ENCODE measurements around the gene APLP2. TPM values are rescaled to one million over a fixed set of nuclear protein-coding genes. Genes with fewer than 3 reads are reported as not detected.

Gene APLP2
- total and polyA plus RNA-seq, 2 of the 13 experiments (the other 11 are each of a cell fraction or from before 2014, with no cell fraction given) = 315 to 594 TPM

DNA sequence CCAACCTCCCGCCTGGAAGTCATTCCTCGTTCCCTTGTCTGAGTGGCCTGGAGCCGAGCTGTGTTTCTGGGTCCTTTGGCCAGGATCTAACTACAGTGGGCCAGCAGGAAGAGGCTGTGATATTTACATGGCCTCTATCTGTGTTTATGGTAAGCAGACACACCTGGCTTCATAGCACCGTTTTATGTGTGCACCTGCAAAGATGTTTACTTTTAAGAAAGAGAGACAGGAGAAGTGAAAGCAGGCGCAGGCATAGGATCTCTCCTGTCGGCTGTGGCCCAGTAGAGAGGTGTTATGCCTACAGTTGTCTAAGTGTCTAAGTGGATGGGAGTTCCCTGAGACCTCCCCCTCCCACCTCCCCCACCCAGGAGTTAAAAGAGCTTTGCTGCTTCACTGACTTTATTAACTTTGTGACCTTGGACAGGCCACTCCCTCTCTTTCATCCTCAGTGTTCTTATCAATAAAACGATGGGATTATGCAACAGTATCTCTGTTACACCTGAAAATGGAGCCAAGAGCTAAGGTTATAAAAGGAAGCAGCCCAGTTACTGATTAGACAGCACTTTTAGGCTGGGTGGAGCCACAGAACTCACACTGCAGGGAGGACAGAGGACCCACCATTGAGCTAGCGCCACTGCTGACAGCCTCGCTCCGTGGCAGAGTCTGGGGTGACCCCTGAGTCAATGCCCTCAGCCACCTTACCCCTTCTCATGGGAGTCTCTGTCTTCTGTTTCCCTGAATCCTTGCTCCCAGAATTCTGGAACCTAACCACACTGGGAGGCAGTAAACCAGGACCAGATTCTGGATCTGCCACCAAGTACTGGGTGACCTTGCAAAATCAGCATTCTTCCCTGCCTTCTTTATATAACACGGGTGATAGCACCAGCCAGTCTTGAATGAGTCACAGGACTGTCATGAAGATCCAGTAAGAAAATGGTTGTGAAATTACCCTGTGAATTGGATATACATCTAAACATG, 111.9 kb downstream of the APLP2 start (continued):
- TF ChIP-seq, protein P1, sequence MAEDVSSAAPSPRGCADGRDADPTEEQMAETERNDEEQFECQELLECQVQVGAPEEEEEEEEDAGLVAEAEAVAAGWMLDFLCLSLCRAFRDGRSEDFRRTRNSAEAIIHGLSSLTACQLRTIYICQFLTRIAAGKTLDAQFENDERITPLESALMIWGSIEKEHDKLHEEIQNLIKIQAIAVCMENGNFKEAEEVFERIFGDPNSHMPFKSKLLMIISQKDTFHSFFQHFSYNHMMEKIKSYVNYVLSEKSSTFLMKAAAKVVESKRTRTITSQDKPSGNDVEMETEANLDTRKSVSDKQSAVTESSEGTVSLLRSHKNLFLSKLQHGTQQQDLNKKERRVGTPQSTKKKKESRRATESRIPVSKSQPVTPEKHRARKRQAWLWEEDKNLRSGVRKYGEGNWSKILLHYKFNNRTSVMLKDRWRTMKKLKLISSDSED (CRISPR knock-in tag; IDR thresholded peaks at IDR 0.05) = no peak
- TF ChIP-seq, protein P2, sequence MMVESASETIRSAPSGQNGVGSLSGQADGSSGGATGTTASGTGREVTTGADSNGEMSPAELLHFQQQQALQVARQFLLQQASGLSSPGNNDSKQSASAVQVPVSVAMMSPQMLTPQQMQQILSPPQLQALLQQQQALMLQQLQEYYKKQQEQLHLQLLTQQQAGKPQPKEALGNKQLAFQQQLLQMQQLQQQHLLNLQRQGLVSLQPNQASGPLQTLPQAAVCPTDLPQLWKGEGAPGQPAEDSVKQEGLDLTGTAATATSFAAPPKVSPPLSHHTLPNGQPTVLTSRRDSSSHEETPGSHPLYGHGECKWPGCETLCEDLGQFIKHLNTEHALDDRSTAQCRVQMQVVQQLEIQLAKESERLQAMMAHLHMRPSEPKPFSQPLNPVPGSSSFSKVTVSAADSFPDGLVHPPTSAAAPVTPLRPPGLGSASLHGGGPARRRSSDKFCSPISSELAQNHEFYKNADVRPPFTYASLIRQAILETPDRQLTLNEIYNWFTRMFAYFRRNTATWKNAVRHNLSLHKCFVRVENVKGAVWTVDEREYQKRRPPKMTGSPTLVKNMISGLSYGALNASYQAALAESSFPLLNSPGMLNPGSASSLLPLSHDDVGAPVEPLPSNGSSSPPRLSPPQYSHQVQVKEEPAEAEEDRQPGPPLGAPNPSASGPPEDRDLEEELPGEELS (CRISPR knock-in tag; IDR thresholded peaks at IDR 0.05) = peak; percentile 90
- TF ChIP-seq ZNF570 (CRISPR knock-in tag; IDR thresholded peaks at IDR 0.05; ENCODE audit: borderline replicate concordance) = no peak
- no peak for TF ChIP-seq ZKSCAN1 (IDR thresholded peaks at IDR 0.05; ENCODE audit: low read length)
- no peak for TF ChIP-seq ZNF496 (CRISPR knock-in tag; IDR thresholded peaks at IDR 0.05; ENCODE audit: insufficient replicate concordance)
- TF ChIP-seq ZNF121 (CRISPR knock-in tag; IDR thresholded peaks at IDR 0.05) = peak; percentile 73; the same call in 1 of the 2 replicates
- TF ChIP-seq FOXP1 (IDR thresholded peaks at IDR 0.05) = no peak
- peak; percentile 63; the same call in 1 of the 2 replicates for TF ChIP-seq FOXP1 (CRISPR knock-in tag; IDR thresholded peaks at IDR 0.05)
- TF ChIP-seq, protein P3, sequence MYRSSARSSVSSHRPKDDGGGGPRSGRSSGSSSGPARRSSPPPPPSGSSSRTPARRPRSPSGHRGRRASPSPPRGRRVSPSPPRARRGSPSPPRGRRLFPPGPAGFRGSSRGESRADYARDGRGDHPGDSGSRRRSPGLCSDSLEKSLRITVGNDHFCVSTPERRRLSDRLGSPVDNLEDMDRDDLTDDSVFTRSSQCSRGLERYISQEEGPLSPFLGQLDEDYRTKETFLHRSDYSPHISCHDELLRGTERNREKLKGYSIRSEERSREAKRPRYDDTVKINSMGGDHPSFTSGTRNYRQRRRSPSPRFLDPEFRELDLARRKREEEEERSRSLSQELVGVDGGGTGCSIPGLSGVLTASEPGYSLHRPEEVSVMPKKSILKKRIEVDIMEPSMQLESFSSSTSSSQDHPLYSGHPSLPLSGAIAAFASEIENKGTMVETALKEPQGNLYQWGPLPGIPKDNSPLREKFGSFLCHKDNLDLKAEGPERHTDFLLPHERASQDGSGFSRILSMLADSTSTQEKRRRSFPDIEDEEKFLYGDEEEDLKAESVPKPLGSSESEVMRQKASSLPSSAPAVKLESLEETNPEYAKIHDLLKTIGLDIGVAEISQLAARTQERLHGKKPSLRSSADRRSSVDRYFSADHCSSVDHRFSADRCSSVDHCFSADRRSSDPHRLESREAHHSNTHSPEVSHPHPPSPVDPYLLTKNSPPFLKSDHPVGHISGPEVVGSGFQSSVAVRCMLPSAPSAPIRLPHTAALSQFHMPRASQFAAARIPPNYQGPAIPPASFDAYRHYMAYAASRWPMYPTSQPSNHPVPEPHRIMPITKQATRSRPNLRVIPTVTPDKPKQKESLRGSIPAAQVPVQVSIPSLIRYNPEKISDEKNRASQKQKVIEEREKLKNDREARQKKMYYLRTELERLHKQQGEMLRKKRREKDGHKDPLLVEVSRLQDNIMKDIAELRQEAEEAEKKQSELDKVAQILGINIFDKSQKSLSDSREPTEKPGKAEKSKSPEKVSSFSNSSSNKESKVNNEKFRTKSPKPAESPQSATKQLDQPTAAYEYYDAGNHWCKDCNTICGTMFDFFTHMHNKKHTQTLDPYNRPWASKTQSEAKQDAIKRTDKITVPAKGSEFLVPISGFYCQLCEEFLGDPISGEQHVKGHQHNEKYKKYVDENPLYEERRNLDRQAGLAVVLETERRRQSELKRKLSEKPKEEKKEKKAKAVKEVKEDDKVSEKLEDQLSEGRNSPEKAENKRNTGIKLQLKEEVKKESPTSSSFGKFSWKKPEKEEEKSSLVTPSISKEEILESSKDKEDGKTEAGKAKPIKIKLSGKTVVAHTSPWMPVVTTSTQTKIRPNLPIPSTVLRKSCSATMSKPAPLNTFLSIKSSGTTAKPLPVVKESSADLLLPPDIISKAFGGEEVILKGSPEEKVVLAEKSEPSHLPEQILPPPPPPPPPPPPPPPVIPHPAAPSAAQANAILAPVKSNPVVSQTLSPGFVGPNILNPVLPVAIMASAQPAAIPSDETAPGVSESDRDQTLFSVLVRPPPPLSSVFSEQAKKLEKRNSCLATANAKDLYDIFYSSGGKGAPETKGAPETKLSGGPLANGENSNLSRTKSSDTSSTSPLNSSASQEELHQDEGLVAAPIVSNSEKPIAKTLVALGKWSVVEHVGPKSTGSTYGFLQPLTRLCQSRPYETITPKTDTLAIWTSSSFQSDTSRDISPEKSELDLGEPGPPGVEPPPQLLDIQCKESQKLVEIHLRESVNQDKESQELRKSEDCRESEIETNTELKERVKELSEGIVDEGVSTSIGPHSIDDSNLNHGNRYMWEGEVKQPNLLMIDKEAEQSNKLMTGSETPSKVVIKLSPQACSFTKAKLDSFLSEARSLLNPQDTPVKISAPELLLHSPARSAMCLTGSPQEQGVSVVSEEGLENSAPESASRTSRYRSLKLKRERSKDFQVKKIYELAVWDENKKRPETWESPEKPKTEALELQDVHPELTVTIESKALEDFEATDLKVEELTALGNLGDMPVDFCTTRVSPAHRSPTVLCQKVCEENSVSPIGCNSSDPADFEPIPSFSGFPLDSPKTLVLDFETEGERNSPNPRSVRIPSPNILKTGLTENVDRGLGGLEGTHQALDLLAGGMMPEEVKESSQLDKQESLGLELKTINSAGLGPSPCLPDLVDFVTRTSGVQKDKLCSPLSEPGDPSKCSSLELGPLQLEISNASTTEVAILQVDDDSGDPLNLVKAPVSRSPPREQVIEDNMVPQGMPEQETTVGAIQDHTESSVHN (CRISPR knock-in tag; IDR thresholded peaks at IDR 0.05) = no peak
- TF ChIP-seq ZNF766 (CRISPR knock-in tag; IDR thresholded peaks at IDR 0.05; ENCODE audit: borderline replicate concordance) = 0 out of 2 replicates have a peak, but pooled peaks have one; percentile 58
- peak; percentile 93 for TF ChIP-seq ZNF761 (CRISPR knock-in tag; conservative IDR thresholded peaks at IDR 0.05)
- TF ChIP-seq ZNF136 (CRISPR knock-in tag; IDR thresholded peaks at IDR 0.05; ENCODE audit: low read depth) = 0 out of 2 replicates have a peak, but pooled peaks have one; percentile 22
- TF ChIP-seq KAT8 (CRISPR knock-in tag; IDR thresholded peaks at IDR 0.05) = peak; percentile 78
- TF ChIP-seq, protein P4, sequence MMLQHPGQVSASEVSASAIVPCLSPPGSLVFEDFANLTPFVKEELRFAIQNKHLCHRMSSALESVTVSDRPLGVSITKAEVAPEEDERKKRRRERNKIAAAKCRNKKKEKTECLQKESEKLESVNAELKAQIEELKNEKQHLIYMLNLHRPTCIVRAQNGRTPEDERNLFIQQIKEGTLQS (CRISPR knock-in tag; IDR thresholded peaks at IDR 0.05) = peak; percentile 57
- TF ChIP-seq NONO (IDR thresholded peaks at IDR 0.05) = no peak
- peak; percentile 64; the same call in 1 of the 2 replicates for TF ChIP-seq NONO (CRISPR knock-in tag; conservative IDR thresholded peaks at IDR 0.05)
- TF ChIP-seq SMAD3 (CRISPR knock-in tag; IDR thresholded peaks at IDR 0.05) = 0 out of 2 replicates have a peak, but pooled peaks have one; percentile 45

All from HepG2 (cell line).